ENCODE data around the gene KIAA1328.

Gene KIAA1328

DNA sequence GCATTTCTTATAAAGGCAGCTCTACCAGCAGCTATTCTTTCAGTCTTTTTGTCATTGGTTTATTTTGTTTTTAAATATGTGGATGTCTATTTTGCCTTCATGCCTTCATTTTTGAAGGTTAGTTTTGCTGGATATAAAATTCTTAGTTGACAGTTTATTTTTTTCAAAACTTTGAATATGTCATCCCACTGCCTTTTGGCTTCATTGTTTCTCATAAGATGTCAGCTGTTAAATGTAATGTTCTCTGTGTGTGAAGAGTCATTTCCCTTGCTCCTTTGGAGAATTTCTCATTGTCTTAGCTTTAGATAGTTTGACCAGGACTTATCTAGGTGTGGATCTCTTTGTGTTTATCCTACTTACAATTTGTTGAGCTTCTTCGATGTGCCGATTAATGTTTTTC is 213.5 kb downstream of the KIAA1328 start:
- H3K9me3 ChIP-seq (ENCODE audit: control insufficient read depth, low read length) = no peaks in the 10 kb centered on the region
- no peaks in the 10 kb centered on the region for H3K36me3 ChIP-seq (ENCODE audit: control insufficient read depth, insufficient read depth, low read length)
- no peak overlapping the region for H2AFZ ChIP-seq
- no peaks in the 10 kb centered on the region for H3K4me1 ChIP-seq
- H3K27ac ChIP-seq = no peak overlapping the region
- no peak overlapping the region for H3K4me3 ChIP-seq (ENCODE audit: low read depth, low read length)
- H3K27me3 ChIP-seq (ENCODE audit: control insufficient read depth, insufficient read depth, low read length) = no peaks in the 10 kb centered on the region
- no peaks in the 10 kb centered on the region for H3K79me2 ChIP-seq
- TF ChIP-seq, protein P1, sequence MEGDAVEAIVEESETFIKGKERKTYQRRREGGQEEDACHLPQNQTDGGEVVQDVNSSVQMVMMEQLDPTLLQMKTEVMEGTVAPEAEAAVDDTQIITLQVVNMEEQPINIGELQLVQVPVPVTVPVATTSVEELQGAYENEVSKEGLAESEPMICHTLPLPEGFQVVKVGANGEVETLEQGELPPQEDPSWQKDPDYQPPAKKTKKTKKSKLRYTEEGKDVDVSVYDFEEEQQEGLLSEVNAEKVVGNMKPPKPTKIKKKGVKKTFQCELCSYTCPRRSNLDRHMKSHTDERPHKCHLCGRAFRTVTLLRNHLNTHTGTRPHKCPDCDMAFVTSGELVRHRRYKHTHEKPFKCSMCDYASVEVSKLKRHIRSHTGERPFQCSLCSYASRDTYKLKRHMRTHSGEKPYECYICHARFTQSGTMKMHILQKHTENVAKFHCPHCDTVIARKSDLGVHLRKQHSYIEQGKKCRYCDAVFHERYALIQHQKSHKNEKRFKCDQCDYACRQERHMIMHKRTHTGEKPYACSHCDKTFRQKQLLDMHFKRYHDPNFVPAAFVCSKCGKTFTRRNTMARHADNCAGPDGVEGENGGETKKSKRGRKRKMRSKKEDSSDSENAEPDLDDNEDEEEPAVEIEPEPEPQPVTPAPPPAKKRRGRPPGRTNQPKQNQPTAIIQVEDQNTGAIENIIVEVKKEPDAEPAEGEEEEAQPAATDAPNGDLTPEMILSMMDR (IDR thresholded peaks at IDR 0.05) = no peak
- no peak overlapping the region for H3K4me2 ChIP-seq (ENCODE audit: low read length)
- no peak overlapping the region for H3K9ac ChIP-seq

DNA sequence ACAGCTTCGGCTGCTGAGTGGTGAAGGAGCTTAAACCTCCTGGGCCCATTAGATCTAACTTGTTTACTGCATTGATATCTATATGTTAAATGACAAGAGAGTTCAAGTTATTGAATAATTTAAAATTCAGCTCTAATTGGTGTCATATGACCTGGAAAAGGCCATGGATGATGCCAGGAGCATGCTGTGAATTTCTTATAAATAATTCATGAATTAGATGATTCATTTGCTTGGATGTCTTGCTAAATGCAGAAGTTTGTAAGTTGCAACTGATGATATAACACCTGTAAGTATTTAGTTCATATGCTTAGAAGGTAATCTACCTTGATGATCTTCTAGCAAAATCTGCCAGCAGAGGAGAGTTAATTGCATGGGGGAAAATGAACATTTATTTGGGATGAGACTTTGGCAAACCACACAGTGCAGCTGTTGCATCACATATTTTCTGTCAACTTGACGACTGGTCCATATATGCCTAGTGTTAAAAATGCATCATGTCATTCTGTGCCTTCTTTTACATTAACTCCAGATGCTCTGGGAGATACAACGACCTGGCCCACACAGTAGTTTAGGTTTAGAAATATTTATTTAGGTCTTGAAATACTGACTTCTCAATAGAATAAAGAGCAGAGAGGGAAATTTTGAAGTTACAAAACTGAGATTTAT is 226.3 kb downstream of the KIAA1328 start:
- TF ChIP-seq, protein P1 (IDR thresholded peaks at IDR 0.05) = no peak
- no peak overlapping the region for H3K4me3 ChIP-seq (ENCODE audit: low read depth, low read length)
- no peak overlapping the region for H2AFZ ChIP-seq
- H3K27ac ChIP-seq = no peak overlapping the region
- no peaks in the 10 kb centered on the region for H3K4me1 ChIP-seq
- no peaks in the 10 kb centered on the region for H3K27me3 ChIP-seq (ENCODE audit: control insufficient read depth, insufficient read depth, low read length)
- no peak overlapping the region for H3K4me2 ChIP-seq (ENCODE audit: low read length)
- H3K79me2 ChIP-seq = no peaks in the 10 kb centered on the region
- no peaks in the 10 kb centered on the region for H3K9me3 ChIP-seq (ENCODE audit: control insufficient read depth, low read length)
- no peaks in the 10 kb centered on the region for H3K36me3 ChIP-seq (ENCODE audit: control insufficient read depth, insufficient read depth, low read length)
- no peak overlapping the region for H3K9ac ChIP-seq

DNA sequence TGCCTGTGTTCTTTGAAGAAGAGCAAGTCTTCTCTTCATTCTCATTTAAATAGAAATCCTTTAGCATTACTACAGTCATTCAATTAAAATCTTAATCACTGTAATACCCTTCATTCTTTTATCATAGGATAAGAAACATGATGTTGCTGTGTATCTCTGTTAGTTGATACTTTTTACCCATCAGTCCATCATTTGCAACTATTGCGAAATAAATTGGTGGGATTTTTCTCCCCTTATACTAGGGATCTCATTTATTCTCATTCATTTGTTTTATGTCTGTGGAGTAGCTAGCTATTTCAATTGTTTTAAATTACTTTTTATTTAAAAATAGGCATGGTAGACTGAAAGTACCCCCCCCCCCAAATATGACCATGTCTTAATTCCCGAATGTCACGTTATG is 235.3 kb downstream of the KIAA1328 start:
- Histone ChIP-seq H2AFZ (no peak overlapping the region), H3K4me1 (no peaks in the 10 kb centered on the region), H3K27ac (no peak overlapping the region), H3K27me3 (ENCODE audit: control insufficient read depth, insufficient read depth, low read length) (no peaks in the 10 kb centered on the region), H3K9me3 (ENCODE audit: control insufficient read depth, low read length) (no peaks in the 10 kb centered on the region), H3K4me2 (ENCODE audit: low read length) (no peak overlapping the region), H3K79me2 (no peaks in the 10 kb centered on the region), H3K9ac (no peak overlapping the region), H3K36me3 (ENCODE audit: control insufficient read depth, insufficient read depth, low read length) (no peaks in the 10 kb centered on the region), H3K4me3 (ENCODE audit: low read depth, low read length) (no peak overlapping the region)
- TF ChIP-seq, protein P1 (IDR thresholded peaks at IDR 0.05) = no peak

DNA sequence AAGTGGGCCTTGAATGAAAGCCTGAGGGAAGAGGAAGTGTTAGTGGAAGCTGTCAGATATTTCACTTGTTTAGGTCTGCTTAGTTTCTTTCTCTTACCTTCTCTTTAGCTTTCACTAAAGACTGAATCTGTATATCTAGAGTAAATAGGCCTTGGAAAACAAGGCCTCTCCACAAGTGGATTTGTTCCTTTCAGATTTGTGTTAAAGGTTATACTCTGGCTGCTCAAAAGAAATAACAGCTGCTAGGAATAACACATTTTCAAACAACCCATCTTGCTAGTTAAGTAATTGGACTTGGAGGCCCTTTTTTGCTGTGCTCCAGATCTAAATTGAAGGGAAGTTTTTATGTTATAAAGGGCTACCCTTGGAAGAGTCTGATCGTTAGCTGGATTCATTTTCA is 236.3 kb downstream of the KIAA1328 start:
- Histone ChIP-seq H3K4me1 (no peaks in the 10 kb centered on the region), H3K79me2 (no peaks in the 10 kb centered on the region), H3K27me3 (ENCODE audit: control insufficient read depth, insufficient read depth, low read length) (no peaks in the 10 kb centered on the region), H3K27ac (no peak overlapping the region), H3K4me2 (ENCODE audit: low read length) (no peak overlapping the region), H2AFZ (no peak overlapping the region), H3K9me3 (ENCODE audit: control insufficient read depth, low read length) (no peaks in the 10 kb centered on the region), H3K36me3 (ENCODE audit: control insufficient read depth, insufficient read depth, low read length) (no peaks in the 10 kb centered on the region), H3K9ac (no peak overlapping the region), H3K4me3 (ENCODE audit: low read depth, low read length) (no peak overlapping the region)
- TF ChIP-seq, protein P1 (IDR thresholded peaks at IDR 0.05) = no peak

DNA sequence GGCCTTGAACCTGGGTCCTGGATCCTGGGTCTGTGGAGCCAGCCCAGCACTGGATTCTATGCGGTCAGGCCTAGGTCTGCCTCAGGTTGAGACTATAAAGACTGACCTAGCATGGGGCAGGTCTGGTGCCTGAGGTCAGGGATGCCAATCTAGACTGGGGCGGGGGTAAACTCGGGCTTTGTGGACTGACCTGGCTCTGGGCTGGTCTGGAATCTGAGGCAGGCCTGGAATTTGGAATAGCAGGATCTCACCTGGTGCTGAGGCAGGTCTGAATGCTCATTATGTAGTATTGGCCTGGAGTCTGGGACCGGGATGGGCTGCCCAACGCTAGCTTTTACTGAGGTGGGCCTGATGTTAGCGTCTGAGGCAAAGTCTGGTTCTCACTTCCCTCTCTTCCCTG is 256.0 kb downstream of the KIAA1328 start:
- Histone ChIP-seq H3K4me3 (ENCODE audit: low read depth, low read length) (no peak overlapping the region), H3K4me1 (no peaks in the 10 kb centered on the region), H3K36me3 (ENCODE audit: control insufficient read depth, insufficient read depth, low read length) (no peaks in the 10 kb centered on the region), H3K27me3 (ENCODE audit: control insufficient read depth, insufficient read depth, low read length) (no peaks in the 10 kb centered on the region), H3K4me2 (ENCODE audit: low read length) (no peak overlapping the region), H3K9me3 (ENCODE audit: control insufficient read depth, low read length) (no peaks in the 10 kb centered on the region), H3K27ac (no peak overlapping the region), H3K9ac (no peak overlapping the region), H3K79me2 (no peaks in the 10 kb centered on the region), H2AFZ (no peak overlapping the region)
- TF ChIP-seq, protein P1 (IDR thresholded peaks at IDR 0.05) = no peak
